LNCaP clone FGC (cell line): Measurements from ENCODE around the gene EWSR1.
"Not testable (repeated sequence)": the region's sequence is repeated elsewhere in the genome, so short reads cannot be mapped to it uniquely, and the experiment has no call there.

Source experiments
- DNase-seq: peaks from one replicate; pipeline ENCODE4 v3.0.0-alpha.2; 2011; ENCODE audit warnings: low read depth
- H3K4me3 ChIP-seq: 2 replicates; pipeline ENCODE4 v1.5.1; 2011; ENCODE audit warnings: mild to moderate bottlenecking, low read depth, low read length, control low read depth
- TF ChIP-seq, protein P1 (sequence below): IDR thresholded peaks from 2 replicates; pipeline ENCODE4 v1.5.1; 2012; ENCODE audit warnings: mild to moderate bottlenecking; ENCODE audit not compliant: control insufficient read depth, insufficient read depth; ENCODE audit errors: extremely low read depth

The EWSR1 gene

GRCh38 chr22:29243874-29244446 lies 24.1 kb upstream of the EWSR1 start:
- DNase-seq = no peak
- H3K4me3 ChIP-seq = no peak overlapping the region
- TF ChIP-seq, protein P1, sequence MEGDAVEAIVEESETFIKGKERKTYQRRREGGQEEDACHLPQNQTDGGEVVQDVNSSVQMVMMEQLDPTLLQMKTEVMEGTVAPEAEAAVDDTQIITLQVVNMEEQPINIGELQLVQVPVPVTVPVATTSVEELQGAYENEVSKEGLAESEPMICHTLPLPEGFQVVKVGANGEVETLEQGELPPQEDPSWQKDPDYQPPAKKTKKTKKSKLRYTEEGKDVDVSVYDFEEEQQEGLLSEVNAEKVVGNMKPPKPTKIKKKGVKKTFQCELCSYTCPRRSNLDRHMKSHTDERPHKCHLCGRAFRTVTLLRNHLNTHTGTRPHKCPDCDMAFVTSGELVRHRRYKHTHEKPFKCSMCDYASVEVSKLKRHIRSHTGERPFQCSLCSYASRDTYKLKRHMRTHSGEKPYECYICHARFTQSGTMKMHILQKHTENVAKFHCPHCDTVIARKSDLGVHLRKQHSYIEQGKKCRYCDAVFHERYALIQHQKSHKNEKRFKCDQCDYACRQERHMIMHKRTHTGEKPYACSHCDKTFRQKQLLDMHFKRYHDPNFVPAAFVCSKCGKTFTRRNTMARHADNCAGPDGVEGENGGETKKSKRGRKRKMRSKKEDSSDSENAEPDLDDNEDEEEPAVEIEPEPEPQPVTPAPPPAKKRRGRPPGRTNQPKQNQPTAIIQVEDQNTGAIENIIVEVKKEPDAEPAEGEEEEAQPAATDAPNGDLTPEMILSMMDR = no peak

DNA sequence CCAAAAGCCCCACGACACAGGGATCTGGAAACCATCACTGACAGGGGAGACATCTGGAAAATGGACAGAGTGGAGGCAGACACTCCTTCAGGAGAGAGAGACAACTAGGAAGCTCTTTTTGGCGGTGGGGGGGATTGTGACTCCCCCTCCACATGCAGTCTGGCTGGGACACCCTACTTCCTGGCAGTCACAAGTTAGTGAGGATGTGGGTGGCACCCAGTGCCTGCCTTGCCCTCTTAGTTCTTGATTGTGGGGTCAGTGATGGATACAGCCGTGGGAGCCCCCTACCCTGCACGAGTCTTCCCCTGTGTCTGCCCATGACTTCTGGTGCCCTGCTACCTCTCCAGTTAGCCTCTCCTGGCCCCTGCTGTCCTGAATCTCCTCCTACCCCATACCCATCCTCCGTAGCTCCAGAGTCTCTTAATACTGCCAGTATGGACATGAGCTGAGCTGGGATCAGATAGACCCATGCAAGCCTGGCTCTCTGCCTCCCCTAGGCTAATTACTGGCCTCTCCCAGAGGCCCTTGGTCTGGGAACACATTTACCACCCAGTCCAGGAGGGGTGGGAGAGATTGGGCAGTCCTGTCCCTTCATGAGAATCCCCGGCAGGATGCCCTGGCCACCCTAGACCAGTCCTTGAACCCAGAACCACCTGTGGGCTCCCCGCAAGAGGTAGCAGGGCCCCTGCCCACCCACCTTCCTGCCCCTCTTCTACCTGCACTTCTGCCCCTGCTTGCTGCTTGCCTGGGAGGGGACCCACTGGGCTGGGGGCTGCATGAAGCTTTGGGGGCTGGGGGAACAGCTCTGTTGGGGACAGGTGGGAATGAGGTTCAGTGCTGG lies 23.1 kb upstream of the EWSR1 start:
- DNase-seq = no peak
- TF ChIP-seq, protein P1 = no peak
- H3K4me3 ChIP-seq = no peak overlapping the region

- H3K4me3 ChIP-seq = no peak overlapping the region
- DNase-seq = peak; percentile 26
- TF ChIP-seq, protein P1 = peak; percentile 98
Measured at GRCh38 chr22:29245626-29246385, 22.3 kb upstream of the EWSR1 start.

- not testable (repeated sequence) for H3K4me3 ChIP-seq, DNase-seq
Measured at GRCh38 chr22:29247891-29248290, 20.2 kb upstream of the EWSR1 start.

GRCh38 chr22:29251265-29251664 lies 16.8 kb upstream of the EWSR1 start:
- TF ChIP-seq, protein P1 = no peak
- H3K4me3 ChIP-seq = no peak overlapping the region
- DNase-seq = no peak

- H3K4me3 ChIP-seq = no peak overlapping the region
- DNase-seq = no peak
- TF ChIP-seq, protein P1 = no peak
Measured at GRCh38 chr22:29251981-29252911, 15.8 kb upstream of the EWSR1 start.
